GM23338 (cell line): ENCODE measurements around the gene IDH3A. TPM values are rescaled to one million over a fixed set of nuclear protein-coding genes. Genes with fewer than 3 reads are reported as not detected.

ENCODE experiments used
- ATAC-seq: fragments of 200-7000 bp; cut with Tn5 transposase; 3 replicates; pipeline ENCODE4 v1.9.1; 2020
- DNase-seq: peaks from one replicate; pipeline ENCODE4 v3.0.0-alpha.2; 2015; ENCODE audit warnings: low spot score
- H2AFZ ChIP-seq: fragments of 200-600 bp; sonication (generic); 2 replicates; pipeline ENCODE4 v1.8.0; 2016; ENCODE audit warnings: antibody characterized with exemption, mild to moderate bottlenecking, moderate library complexity
- H3F3A ChIP-seq: fragments of 200-600 bp; sonication (generic); replicated peaks from 2 replicates; pipeline ENCODE4 v1.8.0; 2017; ENCODE audit warnings: antibody characterized with exemption, mixed run types, low read depth
- H3K27ac ChIP-seq: fragments of 200-600 bp; sonication (generic); 2 replicates; pipeline ENCODE4 v1.6.1; 2016; ENCODE audit warnings: low read depth
- H3K27me3 ChIP-seq: fragments of 200-600 bp; sonication (generic); 2 replicates; pipeline ENCODE4 v1.8.0; 2016; ENCODE audit warnings: mild to moderate bottlenecking, mixed run types, moderate library complexity; ENCODE audit not compliant: insufficient read depth
- H3K36me3 ChIP-seq: fragments of 200-600 bp; sonication (generic); 2 replicates; pipeline ENCODE4 v1.8.0; 2016; ENCODE audit warnings: mild to moderate bottlenecking; ENCODE audit not compliant: insufficient read depth
- H3K4me1 ChIP-seq: fragments of 200-600 bp; sonication (generic); 2 replicates; pipeline ENCODE4 v1.8.0; 2016; ENCODE audit warnings: mild to moderate bottlenecking, moderate library complexity; ENCODE audit not compliant: insufficient read depth
- H3K4me2 ChIP-seq: fragments of 200-600 bp; sonication (generic); 2 replicates; pipeline ENCODE4 v1.7.1; 2017; ENCODE audit warnings: mixed run types
- H3K4me3 ChIP-seq: fragments of 200-600 bp; sonication (generic); 2 replicates; pipeline ENCODE4 v1.6.1; 2016; ENCODE audit warnings: mixed run types
- H3K79me2 ChIP-seq: fragments of 200-600 bp; sonication (generic); replicated peaks from 2 replicates; pipeline ENCODE4 v1.8.0; 2017; ENCODE audit warnings: mild to moderate bottlenecking; ENCODE audit not compliant: insufficient read depth
- H3K9me2 ChIP-seq: fragments of 200-600 bp; sonication (generic); 2 replicates; pipeline ENCODE4 v1.8.0; 2017; ENCODE audit not compliant: insufficient read depth
- H4K20me1 ChIP-seq: fragments of 200-600 bp; sonication (generic); replicated peaks from 2 replicates; pipeline ENCODE4 v1.8.0; 2017; ENCODE audit warnings: mild to moderate bottlenecking; ENCODE audit not compliant: insufficient read depth
- H3K27ac Mint-ChIP-seq: 2 replicates; pipeline ENCODE4 v1.8.0; 2020; ENCODE audit warnings: inconsistent platforms, mild to moderate bottlenecking, moderate library complexity, mixed read lengths
- H3K27me3 Mint-ChIP-seq: 3 replicates; pipeline ENCODE4 v1.8.0; 2022; ENCODE audit warnings: low read depth, mild to moderate bottlenecking, moderate library complexity, mixed read lengths, inconsistent platforms; ENCODE audit not compliant: insufficient read depth, poor library complexity
- H3K36me3 Mint-ChIP-seq: 3 replicates; pipeline ENCODE4 v1.8.0; 2021; ENCODE audit warnings: low read depth, mild to moderate bottlenecking, inconsistent platforms, moderate library complexity, mixed read lengths
- H3K4me1 Mint-ChIP-seq: 3 replicates; pipeline ENCODE4 v1.8.0; 2020; ENCODE audit warnings: mild to moderate bottlenecking, inconsistent platforms, mixed read lengths
- H3K4me3 Mint-ChIP-seq: 3 replicates; pipeline ENCODE4 v1.8.0; 2021; ENCODE audit warnings: moderate library complexity, mild to moderate bottlenecking, inconsistent platforms, mixed read lengths
- H3K9me3 Mint-ChIP-seq: 3 replicates; pipeline ENCODE4 v1.8.0; 2020; ENCODE audit warnings: moderate library complexity, mild to moderate bottlenecking, inconsistent platforms, mixed read lengths
- CREB1 ChIP-seq: fragments of 250-450 bp; sonication (Bioruptor Pico); IDR thresholded peaks from 2 replicates; pipeline ENCODE4 v1.5.0; 2020; ENCODE audit warnings: low read depth, mild to moderate bottlenecking, moderate library complexity
- CTCF ChIP-seq, 2 experiments: fragments of 200-600 bp in 1 of 2; sonication (generic) in 1 of 2; conservative IDR thresholded peaks; 2 replicates each; pipeline versions ENCODE4 v1.5.1 to v1.6.1; 2016 to 2017; ENCODE audit warnings: antibody characterized with exemption in 2 of 2, low read depth in 2 of 2, mild to moderate bottlenecking in 2 of 2, moderate library complexity in 1 of 2
- EZH2 ChIP-seq: fragments of 200-600 bp; sonication (generic); IDR thresholded peaks from one replicate; pipeline ENCODE4 v1.8.0; 2017; ENCODE audit warnings: antibody characterized with exemption, mild to moderate bottlenecking, low read depth; ENCODE audit not compliant: unreplicated experiment
- EZH2phosphoT487 ChIP-seq: fragments of 200-600 bp; sonication (generic); IDR thresholded peaks from one replicate; pipeline ENCODE4 v1.8.1; 2018; ENCODE audit warnings: antibody characterized with exemption; ENCODE audit not compliant: unreplicated experiment
- JUNB ChIP-seq: IDR thresholded peaks from one replicate; pipeline ENCODE4 v1.6.1; 2016; ENCODE audit warnings: antibody characterized with exemption; ENCODE audit not compliant: unreplicated experiment
- NANOG ChIP-seq: IDR thresholded peaks from 2 replicates; pipeline ENCODE4 v1.6.1; 2016; ENCODE audit warnings: antibody characterized with exemption, borderline replicate concordance
- POLR2AphosphoS5 ChIP-seq: IDR thresholded peaks from 2 replicates; pipeline ENCODE4 v1.6.1; 2016; ENCODE audit warnings: antibody characterized with exemption, low read depth
- REST ChIP-seq: IDR thresholded peaks from one replicate; pipeline ENCODE4 v1.6.1; 2018; ENCODE audit warnings: antibody characterized with exemption; ENCODE audit not compliant: unreplicated experiment
- STAT1 ChIP-seq: IDR thresholded peaks from one replicate; pipeline ENCODE4 v1.6.1; 2016; ENCODE audit warnings: antibody characterized with exemption; ENCODE audit not compliant: unreplicated experiment
- ZNF331 ChIP-seq: fragments of 250-450 bp; sonication (Bioruptor Pico); IDR thresholded peaks from 2 replicates; pipeline ENCODE4 v1.5.0; 2020; ENCODE audit warnings: low read depth, mild to moderate bottlenecking, moderate library complexity
- ZNF462 ChIP-seq: fragments of 250-450 bp; sonication (Bioruptor Pico); IDR thresholded peaks from 2 replicates; pipeline ENCODE4 v1.5.0; 2020; ENCODE audit warnings: mild to moderate bottlenecking, moderate library complexity
- polyA plus RNA-seq: library from polyadenylated mRNA; unstranded; fragments of >200 nt; fragmentation: Nextera tagmentation; extraction: Ambion mirVana; gene quantifications from 2 replicates; pipeline ENCODE4 v1.2.1, GENCODE V29; 2016
- total RNA-seq: library from RNA; depleted of rRNA; stranded (reverse); fragments of >200 nt; shearing (Covaris generic); gene quantifications from 2 replicates; pipeline ENCODE4 v1.2.3, GENCODE V29; 2014

Gene IDH3A
- total and polyA plus RNA-seq, 2 experiments from 2014 or later, result 24.1 to 41.6 TPM

GRCh38 chr15:78162038-78162437, 12.9 kb downstream of the IDH3A start:
- Mint-ChIP-seq H3K27me3 (peaks cover 8% of the 10 kb centered on the region), H3K4me3 (no peak overlapping the region), H3K36me3 (peaks cover 24% of the 10 kb centered on the region), H3K27ac (peak overlapping the region; percentile 42; the same call in 1 of the 2 replicates), H3K4me1 (peaks cover 9% of the 10 kb centered on the region; the same call in 2 of the 3 replicates), H3K9me3 (no peaks in the 10 kb centered on the region; the same call in 2 of the 3 replicates)
- Histone ChIP-seq H3K9me2 (no peaks in the 10 kb centered on the region), H3K27ac (no peak overlapping the region), H3K79me2 (no peaks in the 10 kb centered on the region), H3K27me3 (no peaks in the 10 kb centered on the region), H3K4me1 (peaks cover 4% of the 10 kb centered on the region; the same call in 1 of the 2 replicates), H3K36me3 (peaks cover 15% of the 10 kb centered on the region; the same call in 1 of the 2 replicates), H3K4me3 (no peak overlapping the region), H4K20me1 (no peaks in the 10 kb centered on the region; the same call in 1 of the 2 replicates), H2AFZ (no peak overlapping the region), H3F3A (no peaks in the 10 kb centered on the region), H3K4me2 (no peak overlapping the region)
- no peak for TF ChIP-seq CREB1 (CRISPR knock-in tag)
- TF ChIP-seq STAT1, result no peak
- TF ChIP-seq REST, result no peak
- no peak for TF ChIP-seq CTCF (conservative IDR thresholded peaks at IDR 0.05; ENCODE audit: low read depth in 2 of 2)
- no peak for TF ChIP-seq EZH2
- TF ChIP-seq POLR2AphosphoS5, result no peak
- no peak for TF ChIP-seq ZNF331 (CRISPR knock-in tag)
- TF ChIP-seq EZH2phosphoT487, result no peak
- no peak for TF ChIP-seq NANOG
- no peak for TF ChIP-seq JUNB
- DNase-seq, result no peak
- no peak for ATAC-seq

GRCh38 chr15:78164010-78164409, 14.8 kb downstream of the IDH3A start:
- H2AFZ ChIP-seq, result no peak overlapping the region
- H4K20me1 ChIP-seq, result no peaks in the 10 kb centered on the region; the same call in 1 of the 2 replicates
- peaks cover 34% of the 10 kb centered on the region for H3K36me3 Mint-ChIP-seq
- H3K9me2 ChIP-seq, result no peaks in the 10 kb centered on the region
- H3K4me3 Mint-ChIP-seq, result no peak overlapping the region
- no peaks in the 10 kb centered on the region; the same call in 2 of the 3 replicates for H3K9me3 Mint-ChIP-seq
- H3K4me1 Mint-ChIP-seq, result no peaks in the 10 kb centered on the region
- no peak overlapping the region for H3K4me3 ChIP-seq
- peaks cover 5% of the 10 kb centered on the region for H3K27me3 Mint-ChIP-seq
- no peaks in the 10 kb centered on the region for H3K79me2 ChIP-seq
- H3K4me1 ChIP-seq, result no peaks in the 10 kb centered on the region
- H3F3A ChIP-seq, result no peaks in the 10 kb centered on the region
- no peak overlapping the region for H3K4me2 ChIP-seq
- H3K27ac Mint-ChIP-seq, result no peak overlapping the region
- H3K27me3 ChIP-seq, result no peaks in the 10 kb centered on the region
- ATAC-seq (no peak), DNase-seq (no peak)
- H3K27ac ChIP-seq, result no peak overlapping the region
- H3K36me3 ChIP-seq, result peaks cover 19% of the 10 kb centered on the region; the same call in 1 of the 2 replicates
- no peak for TF ChIP-seq ZNF462 (CRISPR knock-in tag)
